ENCODE results near the gene CAPNS1. TPM values are rescaled to one million over a fixed set of nuclear protein-coding genes. Genes with fewer than 3 reads are reported as not detected.

Gene CAPNS1
- total RNA-seq (ENCODE audit: unreplicated experiment) = 478 TPM
- long read RNA-seq, partial matches to known transcripts = 3 of 8 reads
- long read RNA-seq, other reads (novel, unspliced or antisense) = 5 of 8 reads

DNA sequence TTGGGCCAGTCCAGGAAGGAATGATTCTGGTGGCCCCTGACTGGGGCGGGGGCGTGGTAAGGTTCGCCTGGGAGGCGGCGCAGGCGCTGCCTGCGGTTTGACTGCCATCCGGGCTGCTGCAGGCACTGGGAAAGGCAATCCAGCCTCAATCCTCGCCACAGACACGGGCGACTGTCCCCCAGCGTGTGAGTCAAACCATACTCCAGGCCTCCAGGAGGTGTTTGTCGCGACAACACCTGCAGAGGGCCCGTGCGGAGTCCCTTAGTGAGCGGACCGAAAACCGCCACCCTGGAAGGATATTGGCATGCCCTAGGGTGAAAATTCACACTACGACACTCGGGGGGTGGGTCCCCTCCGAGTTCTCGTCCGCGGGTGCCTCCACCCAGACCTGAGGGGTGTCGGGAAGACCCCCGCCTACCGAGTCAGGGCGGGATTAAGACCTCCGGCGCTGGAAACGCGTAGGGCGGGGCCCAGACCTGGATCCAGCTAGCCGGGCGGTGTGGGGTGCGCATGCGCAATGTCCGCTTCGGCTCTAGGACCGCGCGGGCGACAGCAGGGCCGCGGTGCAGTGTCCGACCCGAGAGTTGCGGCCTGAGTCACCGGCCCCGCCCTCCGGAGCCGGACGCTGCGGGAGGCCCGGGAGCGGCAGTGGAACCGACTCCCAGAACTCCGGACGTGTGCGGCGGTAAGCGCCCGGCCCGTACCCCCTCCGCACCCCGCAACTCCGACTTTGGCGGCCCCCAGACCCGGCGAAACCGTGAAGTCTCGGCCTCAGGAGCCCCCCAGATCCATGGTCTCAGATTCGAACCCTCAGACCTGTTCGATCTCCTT lies at the start of gene CAPNS1:
Gene CAPNS1, plus strand, starts transcription at position 594 of the 831 bp plus-strand sequence. CDS start 946 bp downstream, outside the sequence.
- TF ChIP-seq, protein P1, sequence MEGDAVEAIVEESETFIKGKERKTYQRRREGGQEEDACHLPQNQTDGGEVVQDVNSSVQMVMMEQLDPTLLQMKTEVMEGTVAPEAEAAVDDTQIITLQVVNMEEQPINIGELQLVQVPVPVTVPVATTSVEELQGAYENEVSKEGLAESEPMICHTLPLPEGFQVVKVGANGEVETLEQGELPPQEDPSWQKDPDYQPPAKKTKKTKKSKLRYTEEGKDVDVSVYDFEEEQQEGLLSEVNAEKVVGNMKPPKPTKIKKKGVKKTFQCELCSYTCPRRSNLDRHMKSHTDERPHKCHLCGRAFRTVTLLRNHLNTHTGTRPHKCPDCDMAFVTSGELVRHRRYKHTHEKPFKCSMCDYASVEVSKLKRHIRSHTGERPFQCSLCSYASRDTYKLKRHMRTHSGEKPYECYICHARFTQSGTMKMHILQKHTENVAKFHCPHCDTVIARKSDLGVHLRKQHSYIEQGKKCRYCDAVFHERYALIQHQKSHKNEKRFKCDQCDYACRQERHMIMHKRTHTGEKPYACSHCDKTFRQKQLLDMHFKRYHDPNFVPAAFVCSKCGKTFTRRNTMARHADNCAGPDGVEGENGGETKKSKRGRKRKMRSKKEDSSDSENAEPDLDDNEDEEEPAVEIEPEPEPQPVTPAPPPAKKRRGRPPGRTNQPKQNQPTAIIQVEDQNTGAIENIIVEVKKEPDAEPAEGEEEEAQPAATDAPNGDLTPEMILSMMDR (IDR thresholded peaks at IDR 0.05; ENCODE audit: partially characterized antibody, unreplicated experiment) = no peak
- peaks cover 8% of the 10 kb centered on the region for H3K36me3 Mint-ChIP-seq (ENCODE audit: unreplicated experiment)
- H3K4me3 Mint-ChIP-seq (ENCODE audit: unreplicated experiment) = peak within 1 kb of the TSS; percentile 98
- H3K27ac Mint-ChIP-seq (ENCODE audit: unreplicated experiment) = peak within 1 kb of the TSS; percentile 91
- peak; percentile 99 for DNase-seq
- H3K4me1 Mint-ChIP-seq (ENCODE audit: low read depth, unreplicated experiment) = peaks cover 7% of the 10 kb centered on the region
- H3K9me3 Mint-ChIP-seq (ENCODE audit: unreplicated experiment) = peaks cover 12% of the 10 kb centered on the region
- peaks cover 12% of the 10 kb centered on the region for H3K27me3 Mint-ChIP-seq (ENCODE audit: unreplicated experiment)

DNA sequence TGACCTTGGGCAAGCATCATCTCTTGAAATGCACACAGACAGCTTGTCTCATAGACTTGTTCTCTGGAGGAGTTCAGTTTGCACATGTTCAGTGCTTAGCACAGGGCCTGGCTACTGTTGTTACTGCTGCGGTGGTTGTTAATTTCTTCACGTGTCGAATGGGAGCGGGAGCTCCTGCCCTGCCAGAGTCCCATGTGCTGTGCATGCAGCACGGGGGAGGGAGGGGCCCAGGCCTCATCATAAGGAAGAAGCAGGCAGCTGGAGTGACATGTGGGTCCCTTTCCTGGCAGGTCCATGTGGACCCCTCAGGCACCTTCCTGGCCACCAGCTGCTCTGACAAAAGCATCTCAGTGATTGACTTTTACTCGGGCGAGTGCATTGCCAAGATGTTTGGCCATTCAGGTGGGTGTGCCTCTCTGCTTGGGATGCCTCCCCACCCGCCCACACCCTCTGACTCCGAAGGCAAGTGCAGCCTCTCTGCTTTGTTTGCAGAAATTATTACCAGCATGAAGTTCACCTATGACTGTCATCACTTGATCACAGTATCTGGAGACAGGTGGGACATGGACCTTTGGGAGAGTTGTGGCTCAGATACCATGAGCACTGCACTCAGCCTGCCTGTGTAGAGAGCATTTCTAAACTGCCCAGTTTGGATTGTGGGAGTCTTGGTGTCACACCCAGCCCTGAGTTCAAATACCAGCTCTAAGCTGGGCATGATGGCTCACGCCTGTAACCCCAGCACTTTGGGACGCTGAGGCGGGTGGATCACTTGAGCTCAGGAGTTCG lies 48.8 kb upstream of the CAPNS1 start:
- H3K27ac Mint-ChIP-seq (ENCODE audit: unreplicated experiment) = peak overlapping the region; percentile 38
- no peak overlapping the region for H3K4me3 Mint-ChIP-seq (ENCODE audit: unreplicated experiment)
- peak; percentile 35 for DNase-seq
- H3K4me1 Mint-ChIP-seq (ENCODE audit: low read depth, unreplicated experiment) = peaks cover 3% of the 10 kb centered on the region
- H3K36me3 Mint-ChIP-seq (ENCODE audit: unreplicated experiment) = no peaks in the 10 kb centered on the region
- no peaks in the 10 kb centered on the region for H3K9me3 Mint-ChIP-seq (ENCODE audit: unreplicated experiment)
- TF ChIP-seq, protein P1 (IDR thresholded peaks at IDR 0.05; ENCODE audit: partially characterized antibody, unreplicated experiment) = no peak
- no peaks in the 10 kb centered on the region for H3K27me3 Mint-ChIP-seq (ENCODE audit: unreplicated experiment)

DNA sequence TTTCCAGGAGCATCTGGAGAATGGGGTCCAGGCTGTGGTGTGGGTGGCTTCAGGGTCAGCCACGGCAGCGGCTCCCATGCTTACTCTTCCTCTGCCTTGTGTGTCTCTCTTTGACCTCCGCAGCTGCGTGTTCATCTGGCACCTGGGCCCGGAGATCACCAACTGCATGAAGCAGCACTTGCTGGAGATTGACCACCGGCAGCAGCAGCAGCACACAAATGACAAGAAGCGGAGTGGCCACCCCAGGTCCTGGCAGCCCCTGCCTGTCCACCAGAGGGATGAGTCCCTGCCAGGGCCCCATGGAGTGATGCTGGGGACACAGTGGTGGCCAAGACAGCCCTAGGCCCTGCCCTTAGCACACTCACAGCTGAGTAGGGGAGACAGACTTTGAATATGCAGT lies 47.3 kb upstream of the CAPNS1 start:
- Mint-ChIP-seq H3K27ac (ENCODE audit: unreplicated experiment) (no peak overlapping the region), H3K36me3 (ENCODE audit: unreplicated experiment) (no peaks in the 10 kb centered on the region)

DNA sequence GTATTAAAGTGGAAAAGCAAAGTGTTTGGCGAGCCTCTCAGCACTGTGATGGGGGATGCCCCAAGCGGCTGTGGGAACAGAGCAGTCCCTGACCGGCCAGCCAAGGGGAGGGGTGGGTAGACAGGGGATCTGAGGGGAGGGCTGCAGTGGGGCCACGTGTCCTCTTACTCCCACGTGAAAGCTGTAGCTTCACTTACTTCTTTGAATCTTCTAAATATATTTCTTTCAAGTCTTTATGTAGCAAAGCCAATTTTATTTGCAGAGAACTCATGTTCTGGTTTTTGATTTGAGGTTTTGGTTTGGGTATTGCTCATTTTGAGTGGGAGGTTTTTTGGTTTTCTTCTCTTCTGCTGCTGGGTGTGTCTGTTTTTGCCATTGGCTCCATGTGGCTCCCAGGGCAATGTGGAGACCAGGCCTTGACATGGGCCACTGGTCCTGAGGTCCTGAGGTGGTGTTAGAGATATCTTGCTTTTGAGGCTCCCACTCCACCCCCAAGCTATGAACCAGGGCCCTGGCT lies 46.7 kb upstream of the CAPNS1 start:
- Mint-ChIP-seq H3K27ac (ENCODE audit: unreplicated experiment) (no peak overlapping the region), H3K4me1 (ENCODE audit: low read depth, unreplicated experiment) (peaks cover 3% of the 10 kb centered on the region), H3K4me3 (ENCODE audit: unreplicated experiment) (no peak overlapping the region), H3K36me3 (ENCODE audit: unreplicated experiment) (no peaks in the 10 kb centered on the region), H3K9me3 (ENCODE audit: unreplicated experiment) (peaks cover 2% of the 10 kb centered on the region), H3K27me3 (ENCODE audit: unreplicated experiment) (peaks cover 2% of the 10 kb centered on the region)
- TF ChIP-seq, protein P1 (IDR thresholded peaks at IDR 0.05; ENCODE audit: partially characterized antibody, unreplicated experiment) = no peak
- DNase-seq = no peak

More for the DNA sequence above, 47.3 kb upstream of the CAPNS1 start:
- Mint-ChIP-seq H3K4me3 (ENCODE audit: unreplicated experiment) (no peak overlapping the region), H3K27me3 (ENCODE audit: unreplicated experiment) (peaks cover 2% of the 10 kb centered on the region), H3K9me3 (ENCODE audit: unreplicated experiment) (no peaks in the 10 kb centered on the region), H3K4me1 (ENCODE audit: low read depth, unreplicated experiment) (peaks cover 3% of the 10 kb centered on the region)
- TF ChIP-seq, protein P1 (IDR thresholded peaks at IDR 0.05; ENCODE audit: partially characterized antibody, unreplicated experiment) = no peak
- DNase-seq = no peak
